Activated T-helper 2 cell treated with anti-CD3 and anti-CD28 coated beads, Interferon-gamma antibody, Interleukin-2, Interleukin-4, amounts not matched to agents 10 μg/mL and 5 μg/mL and 100 μg/mL, durations not matched to agents 14 hours and 24 hours and 36 hours (primary cell): ENCODE data around the gene SPRY4. TPM values are rescaled to one million over a fixed set of nuclear protein-coding genes. Genes with fewer than 3 reads are reported as not detected.
"Not testable (repeated sequence)": the region's sequence is repeated elsewhere in the genome, so short reads cannot be mapped to it uniquely, and the experiment has no call there.

Source experiments
- DNase-seq: peaks from one replicate; pipeline ENCODE4 v3.0.0; 2021; ENCODE audit warnings: low spot score
- H3K27ac Mint-ChIP-seq: one replicate; pipeline ENCODE4 v1.8.0; 2021; ENCODE audit warnings: mixed read lengths
- H3K27me3 Mint-ChIP-seq: one replicate; pipeline ENCODE4 v1.8.0; 2021; ENCODE audit warnings: low read depth, mixed read lengths
- H3K36me3 Mint-ChIP-seq: one replicate; pipeline ENCODE4 v1.8.0; 2021; ENCODE audit warnings: low read depth, mixed read lengths
- H3K4me1 Mint-ChIP-seq: one replicate; pipeline ENCODE4 v1.8.0; 2021; ENCODE audit warnings: low read depth, mixed read lengths
- H3K4me3 Mint-ChIP-seq: one replicate; pipeline ENCODE4 v1.8.0; 2021; ENCODE audit warnings: low read depth, mild to moderate bottlenecking, moderate library complexity, mixed read lengths
- H3K9me3 Mint-ChIP-seq: one replicate; pipeline ENCODE4 v1.8.0; 2021; ENCODE audit warnings: mixed read lengths
- intact Hi-C: fragments of 100-400 bp; cut with micrococcal nuclease; formaldehyde crosslinking; loops from one replicate; pipeline ENCODE4 v1.15.1; 2023
- total RNA-seq: library from RNA; stranded (reverse); gene quantifications from 2 replicates; pipeline ENCODE4 v1.2.3, GENCODE V29; 2022

Gene SPRY4
- total RNA-seq, 1 donor from 2014 or later = 0.64 TPM

GRCh38 chr5:142280066-142281007 lies 44.5 kb downstream of the SPRY4 start:
- H3K4me3 Mint-ChIP-seq = no peak overlapping the region
- no peaks in the 10 kb centered on the region for H3K4me1 Mint-ChIP-seq
- no peaks in the 10 kb centered on the region for H3K9me3 Mint-ChIP-seq
- no peak for DNase-seq
- peaks cover 3% of the 10 kb centered on the region for H3K27me3 Mint-ChIP-seq
- intact Hi-C loops = no loop called here
- no peak overlapping the region for H3K27ac Mint-ChIP-seq
- H3K36me3 Mint-ChIP-seq = no peaks in the 10 kb centered on the region

GRCh38 chr5:142278627-142279026 lies 46.2 kb downstream of the SPRY4 start:
- H3K27me3 Mint-ChIP-seq = peaks cover 3% of the 10 kb centered on the region
- H3K9me3 Mint-ChIP-seq = no peaks in the 10 kb centered on the region
- H3K27ac Mint-ChIP-seq = no peak overlapping the region
- no peak overlapping the region for H3K4me3 Mint-ChIP-seq
- H3K36me3 Mint-ChIP-seq = no peaks in the 10 kb centered on the region
- no peak for DNase-seq
- H3K4me1 Mint-ChIP-seq = no peaks in the 10 kb centered on the region
- intact Hi-C loops = no loop called here

- H3K27me3 Mint-ChIP-seq = peaks cover 3% of the 10 kb centered on the region
- H3K27ac Mint-ChIP-seq = no peak overlapping the region
- no peak overlapping the region for H3K4me3 Mint-ChIP-seq
- DNase-seq = no peak
- intact Hi-C loops = no loop called here
- H3K4me1 Mint-ChIP-seq = no peaks in the 10 kb centered on the region
- H3K36me3 Mint-ChIP-seq = no peaks in the 10 kb centered on the region
- H3K9me3 Mint-ChIP-seq = no peaks in the 10 kb centered on the region
These were observed 47.0 kb downstream of the SPRY4 start for GRCh38 chr5:142277796-142278195.

GRCh38 chr5:142276517-142276916 lies 48.3 kb downstream of the SPRY4 start:
- no peaks in the 10 kb centered on the region for H3K4me1 Mint-ChIP-seq
- intact Hi-C loops = no loop called here
- no peaks in the 10 kb centered on the region for H3K36me3 Mint-ChIP-seq
- H3K27me3 Mint-ChIP-seq = peaks cover 3% of the 10 kb centered on the region
- H3K4me3 Mint-ChIP-seq = no peak overlapping the region
- no peak overlapping the region for H3K27ac Mint-ChIP-seq
- H3K9me3 Mint-ChIP-seq = no peaks in the 10 kb centered on the region
- DNase-seq = no peak

- no peak for DNase-seq
- intact Hi-C loops = no loop called here
- Mint-ChIP-seq H3K4me1 (no peaks in the 10 kb centered on the region), H3K4me3 (no peak overlapping the region), H3K27me3 (peaks cover 3% of the 10 kb centered on the region), H3K9me3 (no peaks in the 10 kb centered on the region), H3K27ac (no peak overlapping the region), H3K36me3 (no peaks in the 10 kb centered on the region)
These were observed 49.3 kb downstream of the SPRY4 start for GRCh38 chr5:142275496-142275895.

GRCh38 chr5:142272596-142272995 lies 52.2 kb downstream of the SPRY4 start:
- H3K9me3 Mint-ChIP-seq, H3K4me1 Mint-ChIP-seq, H3K27ac Mint-ChIP-seq, H3K36me3 Mint-ChIP-seq, intact Hi-C loops, H3K4me3 Mint-ChIP-seq, H3K27me3 Mint-ChIP-seq, DNase-seq: not testable (repeated sequence)

GRCh38 chr5:142264084-142264483 lies 60.7 kb downstream of the SPRY4 start:
- DNase-seq, intact Hi-C loops, H3K4me3 Mint-ChIP-seq, H3K27me3 Mint-ChIP-seq, H3K9me3 Mint-ChIP-seq, H3K4me1 Mint-ChIP-seq, H3K27ac Mint-ChIP-seq, H3K36me3 Mint-ChIP-seq: not testable (repeated sequence)

- no peaks in the 10 kb centered on the region for H3K9me3 Mint-ChIP-seq
- no peak overlapping the region for H3K27ac Mint-ChIP-seq
- no peaks in the 10 kb centered on the region for H3K4me1 Mint-ChIP-seq
- no peak for DNase-seq
- H3K27me3 Mint-ChIP-seq = peaks cover 4% of the 10 kb centered on the region
- intact Hi-C loops = no loop called here
- no peaks in the 10 kb centered on the region for H3K36me3 Mint-ChIP-seq
- H3K4me3 Mint-ChIP-seq = no peak overlapping the region
These were observed 61.5 kb downstream of the SPRY4 start for GRCh38 chr5:142263346-142263745.

GRCh38 chr5:142262683-142263082 lies 62.1 kb downstream of the SPRY4 start:
- no peak overlapping the region for H3K27ac Mint-ChIP-seq
- intact Hi-C loops = no loop called here
- no peak for DNase-seq
- no peaks in the 10 kb centered on the region for H3K4me1 Mint-ChIP-seq
- H3K36me3 Mint-ChIP-seq = no peaks in the 10 kb centered on the region
- H3K27me3 Mint-ChIP-seq = peaks cover 4% of the 10 kb centered on the region
- H3K4me3 Mint-ChIP-seq = no peak overlapping the region
- H3K9me3 Mint-ChIP-seq = no peaks in the 10 kb centered on the region

Other genes with a start within 250 kb of the SPRY4 start
- 118 and 121 TPM in 2 replicates for gene NDFIP1, start 216.2 kb downstream of the SPRY4 start, total RNA-seq